Stimulated activated CD8-positive, alpha-beta memory T cell treated with anti-CD3 and anti-CD28 coated beads, Interleukin-4, amount 100 ng/mL, for 24 hours (primary cell): Measurements from ENCODE around the gene GSE1.
A peak's percentile ranks its signal among the peaks of the same experiment; 100 is the strongest.

Source experiments
- DNase-seq: peaks from one replicate; pipeline ENCODE4 v3.0.0-alpha.2; 2020; ENCODE audit warnings: low read depth

The GSE1 gene

GRCh38 chr16:85707528-85708095 is 94.5 kb downstream of the GSE1 start:
- DNase-seq: no peak

- DNase-seq: no peak
Observed at GRCh38 chr16:85708338-85708737, 95.2 kb downstream of the GSE1 start.

GRCh38 chr16:85709766-85710585 is 96.9 kb downstream of the GSE1 start:
- DNase-seq: no peak

- DNase-seq: no peak
Observed at GRCh38 chr16:85710732-85711131, 97.6 kb downstream of the GSE1 start.

DNA sequence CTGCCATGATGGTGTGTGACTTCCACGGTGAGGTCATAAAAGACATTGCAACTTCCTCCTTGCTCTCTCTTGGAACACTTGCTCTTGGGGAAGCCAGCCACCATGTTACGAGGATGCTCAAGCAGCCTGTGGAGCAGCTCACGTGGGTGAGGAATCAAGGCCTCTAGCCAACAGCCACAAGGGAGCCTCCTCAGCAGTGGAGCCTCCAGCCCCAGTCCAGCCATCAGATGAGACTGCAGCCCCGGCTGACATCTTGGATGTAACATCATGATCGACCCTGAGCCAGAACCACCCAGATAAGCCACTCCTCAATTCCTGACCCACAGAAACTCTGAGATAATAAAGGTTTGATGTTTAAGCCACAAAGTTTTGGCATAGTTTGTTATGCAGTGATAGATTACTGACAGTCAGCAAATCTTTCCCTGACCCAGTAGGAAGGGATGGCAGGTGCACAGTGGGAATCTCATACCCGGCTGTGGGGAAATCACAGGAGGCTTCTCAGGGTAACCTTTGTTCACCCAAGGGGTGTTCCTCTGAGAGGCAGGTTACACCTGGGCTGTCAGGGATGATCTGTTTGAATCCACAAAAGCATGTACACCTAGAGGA is 99.0 kb downstream of the GSE1 start:
- no peak for DNase-seq

- DNase-seq: no peak
Observed at GRCh38 chr16:85712801-85713200, 99.7 kb downstream of the GSE1 start.

GRCh38 chr16:85715169-85716021 is 102.3 kb downstream of the GSE1 start:
- no peak for DNase-seq

DNA sequence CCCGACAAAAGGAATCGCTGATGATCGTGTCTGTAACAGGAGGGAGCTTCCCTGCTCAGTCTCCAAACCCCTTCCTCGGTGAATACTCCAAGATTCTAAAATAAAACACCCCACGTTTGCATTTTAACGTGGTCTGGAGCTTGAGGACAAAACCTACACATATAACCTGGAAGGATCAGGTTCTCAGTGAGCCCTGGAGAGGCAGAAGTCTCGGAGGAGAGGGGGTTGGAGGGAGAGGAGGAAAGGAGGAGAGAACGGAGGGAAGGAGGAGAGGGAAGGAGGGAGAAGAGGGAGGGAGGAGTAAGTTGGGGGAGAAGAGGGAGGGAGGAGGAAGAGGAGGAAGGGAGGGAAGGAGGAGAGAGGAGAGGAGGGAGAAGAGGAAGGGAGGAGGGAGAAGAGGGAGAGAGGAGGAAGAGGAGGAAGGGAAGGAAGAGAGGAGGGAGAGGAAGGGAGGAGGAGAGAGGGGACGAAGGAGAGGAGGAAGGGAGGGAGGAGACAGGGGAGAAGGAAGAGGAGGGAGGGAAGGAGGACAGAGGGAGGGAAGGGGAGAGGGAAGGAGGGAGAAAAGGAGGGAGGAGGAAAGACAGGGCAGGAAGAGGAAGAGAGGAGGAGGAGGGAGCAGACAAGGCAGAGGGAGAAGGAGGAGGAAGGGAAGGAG is 103.0 kb downstream of the GSE1 start:
- DNase-seq: no peak

- DNase-seq: no peak
Observed at GRCh38 chr16:85716680-85717038, 103.5 kb downstream of the GSE1 start.

- DNase-seq: peak; percentile 31
Observed at GRCh38 chr16:85717393-85718152, 104.5 kb downstream of the GSE1 start.

DNA sequence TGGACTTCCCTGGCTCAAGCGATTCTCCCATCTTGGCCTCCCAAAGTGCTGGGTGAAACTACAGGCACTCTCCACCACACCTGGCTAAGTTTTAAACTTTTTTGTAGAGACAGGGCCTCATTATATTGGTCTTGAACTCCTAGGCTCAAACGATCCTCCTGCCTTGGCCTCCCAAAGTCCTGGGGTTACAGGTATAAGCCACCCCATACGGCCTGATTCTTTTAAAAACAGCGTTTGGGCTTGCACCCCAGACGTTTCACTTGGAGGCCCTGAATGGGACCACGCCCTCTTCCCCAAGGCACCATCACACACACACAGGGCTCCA is 105.0 kb downstream of the GSE1 start:
- no peak for DNase-seq

DNA sequence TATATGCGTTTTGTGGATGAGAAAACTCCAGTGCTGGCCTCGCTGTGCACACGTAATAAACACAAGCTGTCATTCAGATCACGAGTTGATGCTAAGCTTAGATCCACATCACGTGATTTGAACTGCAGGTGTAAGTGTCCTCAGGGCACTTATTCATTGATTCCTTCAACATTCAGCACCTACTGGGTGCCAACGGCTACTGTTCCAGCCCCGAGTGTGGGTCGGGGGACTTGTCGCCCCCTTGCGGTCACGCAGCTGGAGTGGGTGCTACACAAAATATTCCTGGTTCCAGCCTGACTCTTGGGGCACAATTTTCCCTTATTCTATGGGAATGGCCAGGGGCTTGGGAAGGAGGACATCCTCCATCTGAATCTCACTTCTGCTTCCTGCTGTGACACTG is 105.6 kb downstream of the GSE1 start:
- DNase-seq: no peak

- DNase-seq: no peak
Observed at GRCh38 chr16:85719605-85720301, 106.6 kb downstream of the GSE1 start.

GRCh38 chr16:85720302-85720637 is 107.1 kb downstream of the GSE1 start:
- no peak for DNase-seq

DNA sequence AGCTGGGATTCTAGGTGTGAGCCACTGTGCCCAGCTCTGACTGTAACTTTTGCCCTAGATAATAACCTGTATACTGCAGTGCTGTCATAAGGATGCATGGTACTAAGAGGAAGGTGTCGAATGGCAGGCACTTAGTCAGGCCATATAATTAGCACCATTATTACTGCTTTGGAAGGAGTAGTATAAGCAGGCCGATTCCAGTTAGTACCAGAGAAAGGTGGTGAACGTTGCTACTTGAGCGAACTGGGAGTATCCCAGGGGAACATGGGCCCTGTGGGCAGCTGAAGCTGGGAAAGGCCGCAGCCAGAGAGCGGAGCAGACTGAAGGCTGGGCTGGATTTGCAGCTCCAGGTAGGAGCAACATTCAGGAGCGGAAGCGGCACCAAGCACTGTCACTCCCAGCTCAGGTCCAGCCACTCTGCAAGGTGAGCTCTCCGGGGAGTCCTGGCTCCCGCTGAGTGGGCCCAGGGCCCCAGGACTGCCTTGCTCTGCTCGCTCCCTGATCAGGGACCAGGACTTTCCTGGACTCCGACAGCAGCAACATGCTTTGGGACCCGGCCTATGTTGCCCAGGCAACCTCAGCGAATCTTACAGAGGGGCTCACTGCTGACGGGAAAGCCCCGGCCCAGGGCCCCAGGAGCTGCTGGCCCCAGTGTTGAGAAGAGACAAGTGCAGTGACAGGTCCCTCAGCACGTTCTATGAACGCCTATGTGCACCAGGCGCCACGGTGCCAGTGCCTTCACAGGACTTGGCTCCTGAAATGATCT is 109.2 kb downstream of the GSE1 start:
- DNase-seq: no peak

- DNase-seq: no peak
Observed at GRCh38 chr16:85724126-85724879, 111.2 kb downstream of the GSE1 start.

GRCh38 chr16:85724936-85725335 is 111.8 kb downstream of the GSE1 start:
- DNase-seq: no peak
